ENCODE data around the gene TRIP13.
A peak's percentile ranks its signal among the peaks of the same experiment; 100 is the strongest.

- TF ChIP-seq CTCF (conservative IDR thresholded peaks at IDR 0.05; ENCODE audit: low read depth, low read length): no peak
- peak; percentile 73 for TF ChIP-seq POLR2A (IDR thresholded peaks at IDR 0.05; ENCODE audit: low read depth, low read length)
- TF ChIP-seq SMC3 (IDR thresholded peaks at IDR 0.05; ENCODE audit: low read depth, low read length): no peak
- no peak for TF ChIP-seq RCOR1 (IDR thresholded peaks at IDR 0.05; ENCODE audit: insufficient replicate concordance, low read length)
- no peak for TF ChIP-seq NFE2L2 (IDR thresholded peaks at IDR 0.05; ENCODE audit: low read depth, low read length)
- TF ChIP-seq CEBPB (IDR thresholded peaks at IDR 0.05; ENCODE audit: low read depth, low read length): no peak
- TF ChIP-seq BHLHE40 (IDR thresholded peaks at IDR 0.05; ENCODE audit: low read depth, low read length): no peak
- no peak for TF ChIP-seq CHD1 (IDR thresholded peaks at IDR 0.05; ENCODE audit: low read depth, low read length)
- no peak for TF ChIP-seq RAD21 (IDR thresholded peaks at IDR 0.05; ENCODE audit: low read length)
- TF ChIP-seq MXI1 (IDR thresholded peaks at IDR 0.05; ENCODE audit: borderline replicate concordance, low read depth, low read length): peak; percentile 99
Measured at GRCh38 chr5:892394-893136, at the start of gene TRIP13, which contains the start of gene BRD9.

Data from IMR-90 (cell line).